Astrocyte of the cerebellum (primary cell): Measurements from ENCODE around the gene CDKL5.
A peak's percentile ranks its signal among the peaks of the same experiment; 100 is the strongest.
"Not testable (repeated sequence)": the region's sequence is repeated elsewhere in the genome, so short reads cannot be mapped to it uniquely, and the experiment has no call there.

ENCODE experiments used
- DNase-seq: peaks from one replicate; pipeline ENCODE4 v3.0.0-alpha.2; 2011; ENCODE audit warnings: low read depth
- H3K4me3 ChIP-seq: 2 replicates; pipeline ENCODE4 v1.5.1; 2011; ENCODE audit warnings: mild to moderate bottlenecking, low read depth, low read length, moderate library complexity
- in situ Hi-C: cut with HindIII; loops from 2 replicates; pipeline ENCODE4 v1.10.0; 2017; ENCODE audit warnings: low sequenced_read_pairs
- TF ChIP-seq, protein P1 (sequence below): IDR thresholded peaks from 2 replicates; pipeline ENCODE4 v1.5.1; 2012; ENCODE audit warnings: low read length, low read depth, moderate library complexity, mild to moderate bottlenecking; ENCODE audit errors: missing control alignments

Gene CDKL5

DNA sequence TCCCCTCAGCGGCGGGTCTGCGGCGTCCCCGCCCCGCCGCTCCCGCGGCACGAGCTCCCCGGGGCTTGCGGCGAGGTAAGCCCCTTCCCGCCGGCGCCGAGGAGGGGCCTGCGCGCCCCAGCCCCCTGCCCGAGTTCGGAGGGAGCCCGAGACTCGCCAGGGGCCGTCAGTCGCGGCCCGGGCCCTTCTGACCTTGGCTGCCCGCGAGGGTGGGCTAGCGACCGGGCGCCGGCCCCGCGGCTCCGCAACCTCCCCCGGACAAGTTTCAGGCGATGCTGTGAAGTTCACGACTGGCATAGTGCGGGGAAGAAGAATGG, 554 bp downstream of the CDKL5 start:
- no peak for DNase-seq
- TF ChIP-seq, protein P1, sequence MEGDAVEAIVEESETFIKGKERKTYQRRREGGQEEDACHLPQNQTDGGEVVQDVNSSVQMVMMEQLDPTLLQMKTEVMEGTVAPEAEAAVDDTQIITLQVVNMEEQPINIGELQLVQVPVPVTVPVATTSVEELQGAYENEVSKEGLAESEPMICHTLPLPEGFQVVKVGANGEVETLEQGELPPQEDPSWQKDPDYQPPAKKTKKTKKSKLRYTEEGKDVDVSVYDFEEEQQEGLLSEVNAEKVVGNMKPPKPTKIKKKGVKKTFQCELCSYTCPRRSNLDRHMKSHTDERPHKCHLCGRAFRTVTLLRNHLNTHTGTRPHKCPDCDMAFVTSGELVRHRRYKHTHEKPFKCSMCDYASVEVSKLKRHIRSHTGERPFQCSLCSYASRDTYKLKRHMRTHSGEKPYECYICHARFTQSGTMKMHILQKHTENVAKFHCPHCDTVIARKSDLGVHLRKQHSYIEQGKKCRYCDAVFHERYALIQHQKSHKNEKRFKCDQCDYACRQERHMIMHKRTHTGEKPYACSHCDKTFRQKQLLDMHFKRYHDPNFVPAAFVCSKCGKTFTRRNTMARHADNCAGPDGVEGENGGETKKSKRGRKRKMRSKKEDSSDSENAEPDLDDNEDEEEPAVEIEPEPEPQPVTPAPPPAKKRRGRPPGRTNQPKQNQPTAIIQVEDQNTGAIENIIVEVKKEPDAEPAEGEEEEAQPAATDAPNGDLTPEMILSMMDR, result no peak
- in situ Hi-C loops, result no loop called here
- peak overlapping the region; percentile 66 for H3K4me3 ChIP-seq

DNA sequence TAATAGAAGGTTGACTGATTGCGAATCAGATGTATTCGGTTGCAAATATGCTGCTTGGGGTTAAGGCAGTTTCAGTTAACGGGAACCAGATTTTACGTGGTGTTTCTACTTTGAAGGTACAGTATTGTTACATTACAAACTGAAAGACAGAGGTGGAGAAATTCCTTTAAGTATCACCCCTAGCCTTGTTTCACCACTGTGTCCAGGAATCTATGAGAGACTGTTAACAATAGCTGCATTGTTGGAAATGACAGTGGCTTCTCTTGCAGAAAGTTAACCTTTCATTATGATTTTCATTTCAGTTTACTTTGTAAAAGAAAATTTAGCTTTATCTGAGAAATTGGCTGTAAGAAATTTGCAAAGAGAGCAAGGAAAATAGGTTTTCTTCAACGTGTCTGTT, 2.6 kb downstream of the CDKL5 start:
- TF ChIP-seq, protein P1, result no peak
- no peak overlapping the region for H3K4me3 ChIP-seq
- no peak for DNase-seq
- in situ Hi-C loops, result no loop called here

DNA sequence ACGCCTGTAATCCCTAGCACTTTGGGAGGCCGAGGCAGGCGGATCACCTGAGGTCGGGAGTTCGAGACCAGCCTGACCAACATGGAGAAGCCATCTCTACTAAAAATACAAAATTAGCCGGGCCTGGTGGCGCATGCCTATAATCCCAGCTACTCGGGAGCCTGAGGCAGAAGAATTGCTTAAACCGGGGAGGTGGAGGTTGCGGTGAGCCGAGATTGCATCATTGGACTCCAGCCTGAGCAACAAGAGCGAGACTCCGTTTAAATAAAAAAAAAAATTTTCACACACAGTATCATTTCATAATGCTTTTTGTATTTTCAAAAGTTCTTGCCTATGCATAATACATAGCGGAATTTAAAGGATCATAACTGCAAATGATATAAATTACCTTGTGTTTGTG, 7.9 kb downstream of the CDKL5 start:
- H3K4me3 ChIP-seq, DNase-seq, in situ Hi-C loops: not testable (repeated sequence)

DNA sequence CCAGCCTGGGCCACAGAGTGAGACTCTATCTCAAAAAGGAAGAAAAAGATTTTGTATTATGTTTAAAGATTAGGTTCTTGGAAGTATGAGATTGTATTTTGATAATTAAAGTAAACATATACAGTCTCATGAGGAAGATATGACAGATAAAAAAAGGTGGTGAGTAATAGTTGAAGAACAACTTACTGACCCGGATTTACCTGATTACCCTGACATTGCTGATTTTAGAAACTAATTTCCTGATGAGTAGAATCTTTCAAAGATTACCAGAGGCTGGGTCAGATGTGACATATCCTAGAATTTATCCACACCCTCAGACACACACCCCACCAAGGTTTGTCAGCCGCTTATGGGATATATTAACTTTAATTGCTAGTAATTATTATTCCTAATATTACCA, 9.5 kb downstream of the CDKL5 start:
- H3K4me3 ChIP-seq, result no peak overlapping the region
- in situ Hi-C loops, result no loop called here
- no peak for DNase-seq
- TF ChIP-seq, protein P1, result no peak

DNA sequence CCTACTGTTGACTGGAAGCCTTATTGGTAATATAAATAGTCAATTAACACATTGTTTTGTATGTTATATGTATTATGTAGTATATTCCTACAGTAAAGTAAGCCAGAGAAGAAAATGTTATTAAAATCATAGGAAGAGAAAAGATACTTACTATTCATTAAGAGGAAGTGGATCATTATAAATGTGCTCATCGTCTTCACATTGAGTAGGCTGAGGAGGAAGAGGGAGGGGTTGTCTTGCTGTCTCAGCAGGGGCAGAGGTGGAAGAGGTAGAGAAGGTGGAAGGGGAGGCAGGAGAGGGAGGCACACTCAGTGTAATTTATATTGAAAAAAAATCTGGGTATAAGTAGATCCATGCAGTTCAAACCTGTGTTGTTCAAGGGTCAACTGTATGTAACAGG, 10.6 kb downstream of the CDKL5 start:
- no peak overlapping the region for H3K4me3 ChIP-seq
- DNase-seq, result no peak
- in situ Hi-C loops, result no loop called here
- TF ChIP-seq, protein P1, result no peak

DNA sequence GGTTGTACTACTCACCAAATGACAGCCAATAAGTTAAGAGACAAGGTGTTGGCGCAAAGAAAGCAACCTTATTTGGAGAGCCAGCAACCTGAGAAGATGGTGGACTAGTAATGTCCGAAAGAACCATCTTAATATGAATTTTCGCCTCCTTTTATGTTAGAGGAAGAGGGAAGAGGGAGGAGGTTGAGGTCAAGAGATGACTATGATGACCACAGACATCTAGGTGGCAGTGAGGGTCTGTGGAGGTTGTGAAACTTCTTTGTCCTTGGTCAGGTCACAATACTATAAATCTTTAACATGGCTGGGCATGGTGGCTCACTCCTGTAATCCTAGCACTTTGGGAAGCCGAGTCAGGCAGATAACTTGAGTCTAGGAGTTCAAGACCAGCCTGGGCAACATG, 15.4 kb downstream of the CDKL5 start:
- no peak for DNase-seq
- H3K4me3 ChIP-seq, result no peak overlapping the region
- TF ChIP-seq, protein P1, result no peak
- in situ Hi-C loops, result no loop called here

DNA sequence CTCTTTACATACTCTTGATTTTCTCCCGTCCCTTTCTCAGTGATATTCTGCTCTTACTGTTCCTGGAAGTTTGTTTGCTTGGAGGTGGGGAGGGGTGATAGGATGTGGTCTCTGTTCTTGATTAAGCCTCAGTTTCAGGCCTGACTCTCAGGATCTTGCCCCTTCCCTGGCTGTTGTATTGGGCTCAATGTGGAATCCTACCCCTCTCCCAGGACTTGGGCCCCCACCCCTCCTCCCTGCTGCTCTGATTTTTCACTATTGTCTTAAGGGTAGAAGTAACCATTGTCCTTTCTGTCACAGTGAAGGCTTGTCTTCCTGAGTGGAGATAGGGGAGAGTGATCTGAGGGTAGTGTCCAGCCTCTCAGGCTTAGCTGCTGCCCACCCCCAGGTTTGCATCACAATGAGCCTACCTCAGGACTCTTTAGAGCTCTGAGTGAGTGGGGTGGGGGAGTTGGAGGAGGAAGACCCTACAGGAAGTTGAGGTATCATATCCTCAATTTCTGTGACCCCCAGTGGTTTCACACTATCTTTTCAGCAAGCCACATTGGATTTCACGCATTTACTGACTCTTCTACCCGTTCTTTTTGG, 16.5 kb downstream of the CDKL5 start:
- TF ChIP-seq, protein P1, result no peak
- no peak for DNase-seq
- no peak overlapping the region for H3K4me3 ChIP-seq
- in situ Hi-C loops, result no loop called here
